Panc1 (cell line): ENCODE measurements around the gene INPP5K. TPM values are rescaled to one million over a fixed set of nuclear protein-coding genes. Genes with fewer than 3 reads are reported as not detected.
A peak's percentile ranks its signal among the peaks of the same experiment; 100 is the strongest.

ENCODE experiments used
- ATAC-seq: fragments of 200-7000 bp; cut with Tn5 transposase; 2 replicates; pipeline ENCODE4 v1.9.1; 2020; ENCODE audit warnings: mild to moderate bottlenecking, moderate library complexity
- Bru-seq: library from RNA; stranded (reverse); fragments of 400-500 nt; gene quantifications from one replicate; lab custom pipeline; 2021; lab: Mats Ljungman, UMichigan
- BruChase-seq, 2 experiments: library from RNA; stranded (reverse); fragments of 400-500 nt; gene quantifications; one replicate each; lab custom pipeline; 2021; lab: Mats Ljungman, UMichigan
- BruUV-seq: library from RNA; stranded (reverse); fragments of 400-500 nt; replicated peaks from 2 replicates; lab custom pipeline; 2021; lab: Mats Ljungman, UMichigan
- CTCF ChIA-PET: fragments of 300-600 bp; sonication (Branson Sonifier 250); formaldehyde crosslinking; loops from one replicate; lab custom pipeline; 2022; ENCODE audit warnings: antibody characterized with exemption; lab: Charles Lee
- POLR2A ChIA-PET: fragments of 300-600 bp; sonication (Branson Sonifier 250); formaldehyde crosslinking; loops from one replicate; lab custom pipeline; 2022; ENCODE audit warnings: antibody characterized with exemption; lab: Charles Lee
- DNase-seq: peaks from one replicate; pipeline ENCODE4 v3.0.0-alpha.2; 2010; ENCODE audit warnings: low read depth, low spot score
- H3K27ac ChIP-seq: 2 replicates; pipeline ENCODE4 v1.5.1; 2011; ENCODE audit warnings: mild to moderate bottlenecking, low read length, inconsistent platforms
- H3K27me3 ChIP-seq: fragments of 200-500 bp; sonication (Bioruptor generic); 2 replicates; pipeline ENCODE4 v1.6.0; 2014; ENCODE audit warnings: low read length, inconsistent platforms; ENCODE audit not compliant: control insufficient read depth, insufficient read depth
- H3K36me3 ChIP-seq: fragments of 200-500 bp; sonication (Bioruptor generic); 2 replicates; pipeline ENCODE4 v1.5.1; 2014; ENCODE audit warnings: inconsistent platforms, mild to moderate bottlenecking, low read length, moderate library complexity; ENCODE audit not compliant: control insufficient read depth, insufficient read depth
- H3K4me1 ChIP-seq: 2 replicates; pipeline ENCODE4 v1.5.1; 2011; ENCODE audit warnings: inconsistent platforms, mild to moderate bottlenecking, low read length, moderate library complexity; ENCODE audit not compliant: control insufficient read depth, insufficient read depth
- H3K4me3 ChIP-seq, 2 experiments: 2 replicates each; pipeline ENCODE4 v1.5.1; 2011 to 2012; ENCODE audit warnings: low read depth in 2 of 2, low read length in 2 of 2, mild to moderate bottlenecking in 2 of 2, inconsistent platforms in 1 of 2, moderate library complexity in 1 of 2
- H3K9me3 ChIP-seq: fragments of 200-500 bp; sonication (Bioruptor generic); 2 replicates; pipeline ENCODE4 v1.5.1; 2014; ENCODE audit warnings: low read depth, mild to moderate bottlenecking, inconsistent platforms, low read length, moderate library complexity; ENCODE audit not compliant: control insufficient read depth, insufficient read depth
- CTCF ChIP-seq: fragments of 450-650 bp; IDR thresholded peaks from 2 replicates; pipeline ENCODE4 v1.5.1; 2017; ENCODE audit warnings: mild to moderate bottlenecking
- POLR2AphosphoS5 ChIP-seq: IDR thresholded peaks from 2 replicates; pipeline ENCODE4 v1.6.1; 2012; ENCODE audit warnings: mild to moderate bottlenecking, low read depth, low read length, moderate library complexity
- REST ChIP-seq, 2 experiments: IDR thresholded peaks; 2 replicates each; pipeline ENCODE4 v1.6.1; 2011 to 2012; ENCODE audit warnings: low read depth in 2 of 2, control low read depth in 1 of 2, low read length in 1 of 2, mild to moderate bottlenecking in 1 of 2, moderate library complexity in 1 of 2; ENCODE audit not compliant: insufficient read depth in 1 of 2
- SIN3A ChIP-seq: IDR thresholded peaks from 2 replicates; pipeline ENCODE4 v1.6.1; 2012; ENCODE audit warnings: low read depth, mild to moderate bottlenecking, low read length, moderate library complexity, borderline replicate concordance; ENCODE audit not compliant: insufficient read depth
- in situ Hi-C: cut with HindIII; loops from 2 replicates; pipeline ENCODE4 v1.10.0; 2016; ENCODE audit warnings: low sequenced_read_pairs, low pct_unique_long_range_greater_than_20kb
- intact Hi-C: fragments of 100-400 bp; cut with micrococcal nuclease; formaldehyde crosslinking; loops from one replicate; pipeline ENCODE4 v1.10.0; 2022; ENCODE audit not compliant: unreplicated experiment
- long read RNA-seq: library from polyadenylated mRNA; unstranded; transcript quantifications from one replicate; pipeline ENCODE4 v2.0.0, GENCODE V29; 2021; ENCODE audit not compliant: unreplicated experiment
- polyA plus RNA-seq: library from polyadenylated mRNA; unstranded; fragments of >200 nt; gene quantifications from one replicate; pipeline ENCODE4 v1.2.1, GENCODE V29; 2012; ENCODE audit warnings: missing spikeins; ENCODE audit not compliant: insufficient read length
- total RNA-seq: library from RNA; stranded (reverse); gene quantifications from one replicate; pipeline ENCODE4 v1.2.1, GENCODE V29; 2021; ENCODE audit not compliant: unreplicated experiment

INPP5K gene
- total RNA-seq (21.3 TPM), Bru-seq, nascent RNA (percentile 53 among the genes with signal in this experiment), BruChase-seq, experiment 1, labeled RNA remaining after a 2-hour chase (percentile 51 among the genes with signal in this experiment), BruChase-seq, experiment 2, labeled RNA remaining after a 6-hour chase (percentile 59 among the genes with signal in this experiment)
- polyA plus RNA-seq: 39.1 TPM
- long read RNA-seq, transcript INPP5K-204 (12 exons, 2,988 nt): major isoform, 18 of 42 reads
- long read RNA-seq, partial matches to known transcripts: 15 of 42 reads
- long read RNA-seq, other reads (novel, unspliced or antisense): 8 of 42 reads

DNA sequence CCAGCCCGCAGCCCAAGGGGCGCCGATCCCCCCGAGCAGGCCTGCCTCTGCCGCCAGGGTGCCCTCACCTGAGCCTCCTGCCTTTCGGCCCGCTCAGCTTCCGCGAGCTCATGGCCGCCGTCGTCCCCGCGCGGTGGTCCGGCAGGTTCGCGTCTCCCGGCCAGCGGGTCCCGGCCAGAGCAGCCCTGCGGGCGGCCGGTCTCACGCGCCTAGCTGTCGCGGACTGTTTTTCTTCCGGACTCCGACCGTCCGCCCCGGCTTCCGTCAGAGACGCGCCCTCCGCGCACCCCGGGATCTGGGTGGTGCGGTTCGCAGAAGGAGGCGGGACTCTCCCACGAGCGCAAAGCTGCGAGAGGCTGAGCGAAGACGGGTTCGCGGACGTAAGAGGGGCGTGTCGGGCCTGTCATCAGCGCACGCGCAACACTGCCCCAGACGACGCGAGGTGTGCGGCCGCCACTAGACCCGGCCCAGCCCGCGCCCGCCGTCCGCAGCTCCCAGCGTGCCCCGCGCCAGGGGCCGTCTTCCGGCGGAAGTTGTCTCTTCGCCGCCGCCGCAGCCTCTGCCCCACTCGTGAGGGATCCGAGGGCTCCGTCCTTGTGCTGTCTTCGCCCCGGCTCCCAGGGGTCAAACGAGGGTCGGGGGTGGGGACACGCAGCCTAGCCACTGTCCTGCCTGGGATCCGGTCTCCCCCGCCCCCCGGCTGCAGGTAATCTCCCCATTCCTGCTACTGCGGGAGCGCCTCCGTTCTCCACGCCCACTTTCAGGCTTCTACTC is at the start of gene INPP5K:
TSS of gene INPP5K (minus strand) at position 225 of the 774 bp plus-strand sequence. CDS start at position 112, 113 bp downstream.
- H3K9me3 ChIP-seq: no peaks in the 10 kb centered on the region
- intact Hi-C loops: no loop called here
- peak; percentile 97 for ATAC-seq
- H3K27me3 ChIP-seq: no peaks in the 10 kb centered on the region
- peaks cover 7% of the 10 kb centered on the region; the same call in 1 of the 2 replicates for H3K36me3 ChIP-seq
- peak; percentile 96 for TF ChIP-seq SIN3A
- peak; percentile 82 for TF ChIP-seq POLR2AphosphoS5
- no peak; a peak in 1 of 4 replicates for TF ChIP-seq REST (IDR thresholded peaks at IDR 0.05; ENCODE audit: insufficient read depth in 1 of 2, low read depth in 2 of 2, low read length in 1 of 2)
- POLR2A ChIA-PET: interaction anchor here (0.6 to 0.7 kb wide), 3 partner anchors 22 to 35 kb away, joined by 6 read pairs; no protein-coding TSS in a partner anchor
- peak within 1 kb of the TSS; percentile 87 for H3K27ac ChIP-seq
- H3K4me3 ChIP-seq: peak within 1 kb of the TSS; percentile 85 to 88
- peaks cover 6% of the 10 kb centered on the region for H3K4me1 ChIP-seq
- DNase-seq: peak; percentile 86
- BruUV-seq: no TSS peak
- in situ Hi-C loops: no loop called here
- CTCF ChIA-PET: interaction anchor here (0.7 to 1.6 kb wide), 3 partner anchors 27 to 151 kb away, joined by 3 to 6 read pairs (median 5); partner anchors contain the start of gene PITPNA

- DNase-seq: no peak
- ChIA-PET CTCF (no interaction called here), POLR2A (no interaction called here)
- in situ Hi-C loops (no loop called here), intact Hi-C loops (no loop called here)
- H3K4me3 ChIP-seq: no peak overlapping the region
- no peak for ATAC-seq
- H3K27ac ChIP-seq: no peak overlapping the region
- no peaks in the 10 kb centered on the region for H3K27me3 ChIP-seq
- no peak for TF ChIP-seq CTCF
- TF ChIP-seq REST (IDR thresholded peaks at IDR 0.05; ENCODE audit: insufficient read depth in 1 of 2, low read depth in 2 of 2, low read length in 1 of 2): no peak
- no peak for TF ChIP-seq POLR2AphosphoS5
- H3K4me1 ChIP-seq: no peaks in the 10 kb centered on the region; the same call in 1 of the 2 replicates
- H3K36me3 ChIP-seq: no peaks in the 10 kb centered on the region
- BruUV-seq: no TSS peak
- H3K9me3 ChIP-seq: no peaks in the 10 kb centered on the region
Observed at GRCh38 chr17:1565877-1566276, 49.5 kb upstream of the INPP5K start.
